ENCODE results near the gene PRKD2.
"Not testable (repeated sequence)": the region's sequence is repeated elsewhere in the genome, so short reads cannot be mapped to it uniquely, and the experiment has no call there.

Gene PRKD2

GRCh38 chr19:46723471-46723870, 6.6 kb upstream of the PRKD2 start:
- no peak for DNase-seq

- DNase-seq, result no peak
These were observed 6.1 kb upstream of the PRKD2 start for GRCh38 chr19:46723023-46723461.

- no peak for DNase-seq
These were observed 5.6 kb upstream of the PRKD2 start for GRCh38 chr19:46722421-46723022.

GRCh38 chr19:46722004-46722380, 5.1 kb upstream of the PRKD2 start:
- DNase-seq, result no peak

- DNase-seq, result no peak
These were observed 4.5 kb upstream of the PRKD2 start for GRCh38 chr19:46721269-46722003.

GRCh38 chr19:46720503-46721239, 3.8 kb upstream of the PRKD2 start:
- no peak for DNase-seq

- no peak for DNase-seq
These were observed 3.0 kb upstream of the PRKD2 start for GRCh38 chr19:46719629-46720502.

GRCh38 chr19:46718934-46719622, 2.2 kb upstream of the PRKD2 start:
- DNase-seq, result no peak

GRCh38 chr19:46718157-46718933, 1.4 kb upstream of the PRKD2 start:
- DNase-seq, result peak; percentile 79

- DNase-seq, result peak; percentile 59
These were observed 816 bp upstream of the PRKD2 start for GRCh38 chr19:46717716-46718143.

- no peak for DNase-seq
These were observed 261 bp downstream of the PRKD2 start for GRCh38 chr19:46716672-46717033.

GRCh38 chr19:46715975-46716671, 791 bp downstream of the PRKD2 start:
- DNase-seq, result peak; percentile 18

GRCh38 chr19:46715620-46715974, 1.3 kb downstream of the PRKD2 start:
- DNase-seq, result no peak

GRCh38 chr19:46714444-46715106, 2.3 kb downstream of the PRKD2 start:
- DNase-seq, result peak; percentile 80

- DNase-seq, result peak; percentile 80
These were observed 3.0 kb downstream of the PRKD2 start for GRCh38 chr19:46713781-46714443.

- DNase-seq, result not testable (repeated sequence)
These were observed 4.1 kb downstream of the PRKD2 start for GRCh38 chr19:46712768-46713338.

- no peak for DNase-seq
These were observed 6.2 kb downstream of the PRKD2 start for GRCh38 chr19:46710687-46711086.

- peak; percentile 90 for DNase-seq
These were observed 12.4 kb downstream of the PRKD2 start for GRCh38 chr19:46704379-46705076.

- no peak for DNase-seq
These were observed 16.2 kb downstream of the PRKD2 start for GRCh38 chr19:46700704-46701103.
